ENCODE measurements around the gene IER5L.

GRCh38 chr9:129185402-129185801 is 7.3 kb upstream of the IER5L start:
- no peak for TF ChIP-seq CTCF (IDR thresholded peaks at IDR 0.05)
- TF ChIP-seq POLR2AphosphoS5 (IDR thresholded peaks at IDR 0.05) = no peak
- no peak for TF ChIP-seq POLR2A (IDR thresholded peaks at IDR 0.05; ENCODE audit: low read depth)
- no peak for TF ChIP-seq EP300 (IDR thresholded peaks at IDR 0.05)

Data from esophagus muscularis mucosa (tissue), 4 donors.